Stimulated activated CD8-positive, alpha-beta memory T cell treated with anti-CD3 and anti-CD28 coated beads, Interleukin-12 subunit alpha, Interleukin-12 subunit beta, amount 100 ng/mL, for 24 hours (primary cell): Measurements from ENCODE around the gene NACC1.

Experiments
- DNase-seq: peaks from one replicate; pipeline ENCODE4 v3.0.0-alpha.2; 2020; ENCODE audit errors: extremely low read depth

Gene NACC1

GRCh38 chr19:13120817-13121216, 2.8 kb downstream of the NACC1 start:
- no peak for DNase-seq

DNA sequence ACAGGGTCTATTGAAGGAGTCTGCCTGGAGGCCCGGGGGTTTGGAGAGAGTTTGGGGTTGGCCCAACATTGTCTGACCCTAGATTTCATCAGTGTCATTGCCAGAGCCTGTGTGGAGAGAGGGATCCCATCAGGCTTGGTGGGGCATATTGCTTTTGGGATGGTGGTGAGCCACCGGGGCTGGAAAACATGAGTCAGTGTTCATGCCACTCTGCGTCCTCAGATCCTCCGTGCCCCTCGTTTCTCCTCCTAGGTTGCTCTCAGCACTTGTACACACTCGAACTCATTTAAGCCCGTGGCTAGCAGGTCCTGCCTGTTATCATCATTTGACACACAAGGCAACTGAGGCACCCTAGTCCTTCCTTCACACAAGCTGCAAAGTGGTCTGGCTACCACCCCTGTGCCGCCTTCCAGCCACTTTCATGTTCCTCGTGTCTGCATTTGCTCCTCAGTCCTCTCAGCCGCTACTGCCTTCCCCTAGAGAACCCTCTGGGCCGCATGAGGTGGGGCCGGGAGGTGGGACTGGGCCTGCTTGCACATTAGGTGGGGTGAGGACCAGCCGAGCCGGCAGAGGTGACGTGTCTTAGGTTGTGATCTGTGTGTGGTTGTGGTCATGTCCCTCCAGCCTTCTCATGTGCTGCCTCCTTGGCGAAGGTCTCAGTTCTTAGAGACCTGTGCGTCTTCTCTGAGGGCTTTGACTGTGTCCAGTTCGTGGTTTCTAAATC, 3.6 kb downstream of the NACC1 start:
- DNase-seq: no peak

GRCh38 chr19:13122275-13122878, 4.3 kb downstream of the NACC1 start:
- DNase-seq: no peak

- no peak for DNase-seq
Observed at GRCh38 chr19:13122980-13123957, 5.2 kb downstream of the NACC1 start.

- no peak for DNase-seq
Observed at GRCh38 chr19:13127051-13127450, 9.0 kb downstream of the NACC1 start.

- DNase-seq: no peak
Observed at GRCh38 chr19:13127811-13128575, 9.9 kb downstream of the NACC1 start.

GRCh38 chr19:13128583-13128982, 10.5 kb downstream of the NACC1 start:
- no peak for DNase-seq

- DNase-seq: no peak
Observed at GRCh38 chr19:13129384-13129783, 11.3 kb downstream of the NACC1 start.

- no peak for DNase-seq
Observed at GRCh38 chr19:13130886-13131490, 12.9 kb downstream of the NACC1 start.

- no peak for DNase-seq
Observed at GRCh38 chr19:13132471-13133180, 14.6 kb downstream of the NACC1 start.

GRCh38 chr19:13133241-13133870, 15.3 kb downstream of the NACC1 start:
- no peak for DNase-seq

DNA sequence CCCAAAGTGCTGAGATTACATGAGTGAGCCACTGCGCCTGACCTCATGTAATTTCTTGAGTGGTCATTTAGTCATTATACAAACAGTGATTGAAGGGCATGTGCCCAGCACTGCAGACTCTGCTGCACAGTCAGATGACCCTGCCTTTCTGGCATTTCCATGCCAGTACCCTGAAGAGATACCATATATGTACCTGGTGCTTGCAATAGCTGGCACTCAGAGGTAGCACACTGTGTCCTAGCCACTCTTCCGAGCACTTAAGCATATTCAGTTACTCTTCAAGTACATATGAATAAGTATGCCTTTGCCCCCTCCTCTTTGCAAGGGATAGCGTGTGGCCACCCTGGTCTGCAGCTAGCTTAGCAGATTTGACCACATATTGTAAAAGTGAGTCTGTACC, 16.6 kb downstream of the NACC1 start:
- no peak for DNase-seq

DNA sequence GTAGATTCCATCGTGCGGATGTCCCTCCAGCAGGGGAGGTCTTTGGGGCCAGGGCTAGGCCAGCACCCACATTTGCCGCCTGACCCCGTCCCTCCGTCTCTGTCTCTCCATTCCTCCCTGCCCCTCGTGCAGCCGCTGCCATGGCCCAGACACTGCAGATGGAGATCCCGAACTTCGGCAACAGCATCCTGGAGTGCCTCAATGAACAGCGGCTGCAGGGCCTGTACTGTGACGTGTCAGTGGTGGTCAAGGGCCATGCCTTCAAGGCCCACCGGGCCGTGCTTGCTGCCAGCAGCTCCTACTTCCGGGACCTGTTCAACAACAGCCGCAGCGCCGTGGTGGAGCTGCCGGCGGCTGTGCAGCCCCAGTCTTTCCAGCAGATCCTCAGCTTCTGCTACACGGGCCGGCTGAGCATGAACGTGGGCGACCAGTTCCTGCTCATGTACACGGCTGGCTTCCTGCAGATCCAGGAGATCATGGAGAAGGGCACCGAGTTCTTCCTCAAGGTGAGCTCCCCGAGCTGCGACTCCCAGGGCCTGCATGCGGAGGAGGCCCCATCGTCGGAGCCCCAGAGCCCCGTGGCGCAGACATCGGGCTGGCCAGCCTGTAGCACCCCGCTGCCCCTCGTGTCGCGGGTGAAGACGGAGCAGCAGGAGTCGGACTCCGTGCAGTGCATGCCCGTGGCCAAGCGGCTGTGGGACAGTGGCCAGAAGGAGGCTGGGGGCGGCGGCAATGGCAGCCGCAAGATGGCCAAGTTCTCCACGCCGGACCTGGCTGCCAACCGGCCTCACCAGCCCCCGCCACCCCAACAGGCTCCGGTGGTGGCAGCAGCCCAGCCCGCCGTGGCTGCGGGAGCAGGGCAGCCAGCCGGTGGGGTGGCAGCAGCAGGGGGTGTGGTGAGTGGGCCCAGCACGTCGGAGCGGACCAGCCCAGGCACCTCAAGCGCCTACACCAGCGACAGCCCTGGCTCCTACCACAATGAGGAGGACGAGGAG, 17.3 kb downstream of the NACC1 start:
- no peak for DNase-seq

- no peak for DNase-seq
Observed at GRCh38 chr19:13137290-13137794, 19.3 kb downstream of the NACC1 start.

GRCh38 chr19:13138171-13138915, 20.3 kb downstream of the NACC1 start:
- DNase-seq: no peak

DNA sequence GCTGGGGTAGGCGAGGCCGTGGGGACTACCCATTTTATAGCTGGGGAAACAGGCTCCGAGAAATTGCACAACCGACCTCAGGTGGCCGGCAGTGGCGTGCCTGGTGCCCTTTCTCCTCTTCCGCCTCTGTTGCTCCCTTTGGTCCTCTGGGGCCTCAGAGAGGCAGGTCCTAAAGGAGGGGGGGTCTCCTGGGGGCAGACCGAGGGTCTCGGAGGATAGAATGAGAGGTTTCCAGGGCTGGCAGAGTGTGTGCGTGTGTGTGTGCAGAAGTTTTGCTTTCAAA, 20.8 kb downstream of the NACC1 start:
- DNase-seq: no peak

DNA sequence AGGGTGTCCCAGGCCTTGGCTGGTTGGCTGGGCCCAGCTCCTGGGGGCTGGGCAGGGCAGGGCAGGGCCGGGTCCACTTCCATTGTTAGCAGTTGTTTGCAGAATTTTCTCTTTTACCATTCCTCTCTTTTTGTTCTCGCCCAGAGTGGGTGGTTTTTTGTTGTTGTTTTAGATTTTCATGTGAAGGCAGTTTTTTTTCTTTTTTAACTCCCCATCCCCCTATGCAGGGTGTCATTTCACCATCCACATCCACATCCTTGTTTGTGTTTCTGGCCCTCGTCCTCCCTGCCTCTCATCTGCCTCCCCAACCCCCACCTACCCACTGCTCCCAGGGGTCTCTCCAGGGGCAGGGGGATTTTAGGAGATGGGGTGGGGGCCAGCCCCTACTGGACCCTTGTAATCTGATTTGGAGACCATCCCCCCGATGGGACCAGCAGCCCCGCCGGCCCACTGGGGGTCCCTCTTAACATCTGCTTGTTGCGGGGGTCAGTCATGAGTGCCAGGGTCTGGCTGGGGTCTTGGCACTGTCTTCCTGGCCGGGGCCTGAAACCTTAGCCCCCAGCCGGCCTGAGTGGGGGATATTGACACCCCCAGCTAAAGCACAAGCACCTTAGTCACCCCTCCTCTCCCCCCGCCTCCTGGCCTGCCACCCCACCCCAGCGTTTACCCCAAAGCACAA, 21.7 kb downstream of the NACC1 start:
- DNase-seq: no peak
